GM12878 (cell line): ENCODE data around the gene SLC25A47. TPM values are rescaled to one million over a fixed set of nuclear protein-coding genes. Genes with fewer than 3 reads are reported as not detected.

Source experiments
- ATAC-seq: fragments of 200-7000 bp; cut with Tn5 transposase; 3 replicates; pipeline ENCODE4 v1.9.1; 2020; ENCODE audit warnings: mild to moderate bottlenecking, moderate library complexity
- BruUV-seq: library from RNA; stranded (reverse); fragments of 400-500 nt; replicated peaks from 2 replicates; lab custom pipeline; 2021; lab: Mats Ljungman, UMichigan
- CTCF ChIA-PET: fragments of 300-600 bp; sonication (Branson Sonifier 250); formaldehyde crosslinking; extraction: SDS; loops from one replicate; lab custom pipeline; 2021; ENCODE audit warnings: inconsistent platforms; lab: Yijun Ruan, JAX
- POLR2A ChIA-PET: fragments of 350-600 bp; formaldehyde crosslinking; extraction: SDS; loops from one replicate; lab custom pipeline; 2021; ENCODE audit warnings: inconsistent platforms; lab: Charles Lee
- RAD21 ChIA-PET: fragments of 300-600 bp; sonication (Branson Sonifier 250); formaldehyde crosslinking; loops from one replicate; lab custom pipeline; 2023; ENCODE audit warnings: antibody characterized with exemption; ENCODE audit not compliant: unreplicated experiment; lab: Charles Lee
- SMC1A ChIA-PET: fragments of 300-600 bp; sonication (Branson Sonifier 250); formaldehyde crosslinking; loops from one replicate; lab custom pipeline; 2023; ENCODE audit not compliant: unreplicated experiment, uncharacterized antibody; lab: Charles Lee
- DNase-seq: peaks from one replicate; pipeline ENCODE4 v3.0.0-alpha.2; 2011; ENCODE audit warnings: low read depth, low spot score
- FAIRE-seq: peaks from 3 replicates; lab custom pipeline; 2011; peaks lifted over from hg19 to GRCh38; lab: Jason Lieb, UNC
- H2AFZ ChIP-seq: 2 replicates; pipeline ENCODE4 v1.6.0; 2011; ENCODE audit warnings: low read depth, low read length, control low read depth; ENCODE audit not compliant: control insufficient read depth
- H3K27ac ChIP-seq: 2 replicates; pipeline ENCODE4 v1.5.1; 2011; ENCODE audit warnings: control low read depth; ENCODE audit not compliant: control insufficient read depth, insufficient read depth
- H3K27me3 ChIP-seq, 2 experiments: replicated peaks in 1 of 2; 2 replicates each; pipeline versions ENCODE4 v1.6.0 to v1.6.1; 2011; ENCODE audit warnings: low read length in 1 of 2; ENCODE audit not compliant: control insufficient read depth in 2 of 2, insufficient read depth in 2 of 2
- H3K36me3 ChIP-seq, 2 experiments: 2 replicates each; pipeline ENCODE4 v1.5.1; 2011; ENCODE audit warnings: low read length in 1 of 2; ENCODE audit not compliant: control insufficient read depth in 2 of 2, insufficient read depth in 2 of 2
- H3K4me1 ChIP-seq: 2 replicates; pipeline ENCODE4 v1.6.1; 2011; ENCODE audit warnings: mild to moderate bottlenecking, low read length, moderate library complexity, mixed read lengths; ENCODE audit not compliant: control insufficient read depth, insufficient read depth
- H3K4me2 ChIP-seq: 2 replicates; pipeline ENCODE4 v1.6.0; 2011; ENCODE audit warnings: control low read depth; ENCODE audit not compliant: control insufficient read depth, insufficient read depth
- H3K4me3 ChIP-seq: fragments of 200-600 bp; sonication (generic); 2 replicates; pipeline ENCODE4 v1.5.1; 2016
- H3K79me2 ChIP-seq: 2 replicates; pipeline ENCODE4 v1.6.0; 2011; ENCODE audit warnings: low read length; ENCODE audit not compliant: control insufficient read depth, insufficient read depth
- H3K9ac ChIP-seq: 2 replicates; pipeline ENCODE4 v1.8.0; 2011; ENCODE audit warnings: low read length, control low read depth, mixed read lengths; ENCODE audit not compliant: control insufficient read depth, insufficient read depth
- H3K9me3 ChIP-seq: replicated peaks from 3 replicates; pipeline ENCODE4 v1.5.1; 2011; ENCODE audit warnings: mild to moderate bottlenecking, low read length; ENCODE audit not compliant: control insufficient read depth, insufficient read depth
- H4K20me1 ChIP-seq: 2 replicates; pipeline ENCODE4 v1.6.0; 2011; ENCODE audit not compliant: control insufficient read depth, insufficient read depth
- JUNB ChIP-seq: IDR thresholded peaks from 2 replicates; pipeline ENCODE4 v1.6.1; 2016; ENCODE audit warnings: antibody characterized with exemption, mild to moderate bottlenecking
- RB1 ChIP-seq: fragments of 450-650 bp; formaldehyde crosslinking; IDR thresholded peaks from 2 replicates; pipeline ENCODE4 v1.6.1; 2017; ENCODE audit warnings: mild to moderate bottlenecking, borderline replicate concordance
- WGBS: methylation state at CpG from one replicate; pipeline ENCODE4 v1.1.6; 2016; ENCODE audit warnings: low lambda C conversion rate; ENCODE audit not compliant: insufficient replicate concordance, insufficient coverage; ENCODE audit errors: missing lambda C conversion rate; 5-methylcytosine and 5-hydroxymethylcytosine counted together
- in situ Hi-C: fragments of 300-500 bp; cut with MboI; formaldehyde crosslinking; loops from 9 replicates; pipeline ENCODE4 v1.14.3; 2018; ENCODE audit warnings: mixed read lengths
- intact Hi-C: fragments of 100-400 bp; cut with micrococcal nuclease; formaldehyde crosslinking; loops from one replicate; pipeline ENCODE4 v1.14.2; 2022; ENCODE audit not compliant: unreplicated experiment
- polyA plus RNA-seq, 11 experiments: library from polyadenylated mRNA; depleted of rRNA in 4 of 11; unstranded in 6 of 11; stranded (reverse) in 5 of 11; fragments of >200 nt; fragmentation: Nextera tagmentation in 4 of 11; fragmentation: Illumina TruSeq in 1 of 11; extraction: Ambion mirVana in 4 of 11; extraction: Trizol in 1 of 11; gene quantifications; 1 replicate in 1 of 11; 2 replicates in 10 of 11; pipeline versions ENCODE4 v1.2.1 to v1.2.3, GENCODE V29; 2011 to 2016; ENCODE audit warnings: inconsistent platforms in 2 of 11, missing spikeins in 2 of 11, low read depth in 1 of 11
- total RNA-seq, 4 experiments: library from RNA; depleted of rRNA in 3 of 4; stranded (reverse); fragments of >200 nt in 3 of 4; fragmentation: Illumina TruSeq in 1 of 4; extraction: Trizol in 1 of 4; gene quantifications; 2 replicates each; pipeline versions ENCODE4 v1.2.1 to v1.2.3, GENCODE V29; 2013 to 2021
- TF ChIP-seq, protein P1 (sequence below): IDR thresholded peaks from 2 replicates; pipeline ENCODE4 v1.6.1; 2012; ENCODE audit warnings: mild to moderate bottlenecking, low read depth, low read length
- TF ChIP-seq, protein P2 (sequence below): fragments of 450-650 bp; IDR thresholded peaks from 2 replicates; pipeline ENCODE4 v1.6.1; 2017; ENCODE audit warnings: mild to moderate bottlenecking, moderate library complexity

SLC25A47 gene
- total and polyA plus RNA-seq, 10 of the 15 experiments (the other 5 are each of a cell fraction or from before 2014, with no cell fraction given), result 0.14 TPM; not detected in 9

GRCh38 chr14:100371773-100372172, 48.6 kb downstream of the SLC25A47 start:
- 93% methylated on average over 6 of the region's 6 CpGs for WGBS
- POLR2A ChIA-PET, result interaction anchor here (1.0 to 2.0 kb wide), 3 partner anchors 10 to 34 kb away, joined by 3 to 6 read pairs (median 4); no protein-coding TSS in a partner anchor
- ATAC-seq (no peak), DNase-seq (no peak), FAIRE-seq (no peak)
- Histone ChIP-seq H3K4me2 (no peak overlapping the region; the same call in 1 of the 2 replicates), H3K4me3 (no peak overlapping the region), H3K27ac (no peak overlapping the region), H3K9me3 (no peaks in the 10 kb centered on the region), H3K79me2 (peaks cover 47% of the 10 kb centered on the region), H3K4me1 (peaks cover 21% of the 10 kb centered on the region), H3K36me3 (peaks cover 2 to 23% of the 10 kb centered on the region in 2 experiments), H3K9ac (no peak overlapping the region), H3K27me3 (no peaks in the 10 kb centered on the region), H2AFZ (no peak overlapping the region), H4K20me1 (no peaks in the 10 kb centered on the region)
- TF ChIP-seq, protein P1, sequence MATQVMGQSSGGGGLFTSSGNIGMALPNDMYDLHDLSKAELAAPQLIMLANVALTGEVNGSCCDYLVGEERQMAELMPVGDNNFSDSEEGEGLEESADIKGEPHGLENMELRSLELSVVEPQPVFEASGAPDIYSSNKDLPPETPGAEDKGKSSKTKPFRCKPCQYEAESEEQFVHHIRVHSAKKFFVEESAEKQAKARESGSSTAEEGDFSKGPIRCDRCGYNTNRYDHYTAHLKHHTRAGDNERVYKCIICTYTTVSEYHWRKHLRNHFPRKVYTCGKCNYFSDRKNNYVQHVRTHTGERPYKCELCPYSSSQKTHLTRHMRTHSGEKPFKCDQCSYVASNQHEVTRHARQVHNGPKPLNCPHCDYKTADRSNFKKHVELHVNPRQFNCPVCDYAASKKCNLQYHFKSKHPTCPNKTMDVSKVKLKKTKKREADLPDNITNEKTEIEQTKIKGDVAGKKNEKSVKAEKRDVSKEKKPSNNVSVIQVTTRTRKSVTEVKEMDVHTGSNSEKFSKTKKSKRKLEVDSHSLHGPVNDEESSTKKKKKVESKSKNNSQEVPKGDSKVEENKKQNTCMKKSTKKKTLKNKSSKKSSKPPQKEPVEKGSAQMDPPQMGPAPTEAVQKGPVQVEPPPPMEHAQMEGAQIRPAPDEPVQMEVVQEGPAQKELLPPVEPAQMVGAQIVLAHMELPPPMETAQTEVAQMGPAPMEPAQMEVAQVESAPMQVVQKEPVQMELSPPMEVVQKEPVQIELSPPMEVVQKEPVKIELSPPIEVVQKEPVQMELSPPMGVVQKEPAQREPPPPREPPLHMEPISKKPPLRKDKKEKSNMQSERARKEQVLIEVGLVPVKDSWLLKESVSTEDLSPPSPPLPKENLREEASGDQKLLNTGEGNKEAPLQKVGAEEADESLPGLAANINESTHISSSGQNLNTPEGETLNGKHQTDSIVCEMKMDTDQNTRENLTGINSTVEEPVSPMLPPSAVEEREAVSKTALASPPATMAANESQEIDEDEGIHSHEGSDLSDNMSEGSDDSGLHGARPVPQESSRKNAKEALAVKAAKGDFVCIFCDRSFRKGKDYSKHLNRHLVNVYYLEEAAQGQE, result no peak
- TF ChIP-seq RB1, result no peak
- no peak for TF ChIP-seq JUNB
- TF ChIP-seq, protein P2, sequence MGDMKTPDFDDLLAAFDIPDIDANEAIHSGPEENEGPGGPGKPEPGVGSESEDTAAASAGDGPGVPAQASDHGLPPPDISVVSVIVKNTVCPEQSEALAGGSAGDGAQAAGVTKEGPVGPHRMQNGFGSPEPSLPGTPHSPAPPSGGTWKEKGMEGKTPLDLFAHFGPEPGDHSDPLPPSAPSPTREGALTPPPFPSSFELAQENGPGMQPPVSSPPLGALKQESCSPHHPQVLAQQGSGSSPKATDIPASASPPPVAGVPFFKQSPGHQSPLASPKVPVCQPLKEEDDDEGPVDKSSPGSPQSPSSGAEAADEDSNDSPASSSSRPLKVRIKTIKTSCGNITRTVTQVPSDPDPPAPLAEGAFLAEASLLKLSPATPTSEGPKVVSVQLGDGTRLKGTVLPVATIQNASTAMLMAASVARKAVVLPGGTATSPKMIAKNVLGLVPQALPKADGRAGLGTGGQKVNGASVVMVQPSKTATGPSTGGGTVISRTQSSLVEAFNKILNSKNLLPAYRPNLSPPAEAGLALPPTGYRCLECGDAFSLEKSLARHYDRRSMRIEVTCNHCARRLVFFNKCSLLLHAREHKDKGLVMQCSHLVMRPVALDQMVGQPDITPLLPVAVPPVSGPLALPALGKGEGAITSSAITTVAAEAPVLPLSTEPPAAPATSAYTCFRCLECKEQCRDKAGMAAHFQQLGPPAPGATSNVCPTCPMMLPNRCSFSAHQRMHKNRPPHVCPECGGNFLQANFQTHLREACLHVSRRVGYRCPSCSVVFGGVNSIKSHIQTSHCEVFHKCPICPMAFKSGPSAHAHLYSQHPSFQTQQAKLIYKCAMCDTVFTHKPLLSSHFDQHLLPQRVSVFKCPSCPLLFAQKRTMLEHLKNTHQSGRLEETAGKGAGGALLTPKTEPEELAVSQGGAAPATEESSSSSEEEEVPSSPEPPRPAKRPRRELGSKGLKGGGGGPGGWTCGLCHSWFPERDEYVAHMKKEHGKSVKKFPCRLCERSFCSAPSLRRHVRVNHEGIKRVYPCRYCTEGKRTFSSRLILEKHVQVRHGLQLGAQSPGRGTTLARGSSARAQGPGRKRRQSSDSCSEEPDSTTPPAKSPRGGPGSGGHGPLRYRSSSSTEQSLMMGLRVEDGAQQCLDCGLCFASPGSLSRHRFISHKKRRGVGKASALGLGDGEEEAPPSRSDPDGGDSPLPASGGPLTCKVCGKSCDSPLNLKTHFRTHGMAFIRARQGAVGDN, result no peak
- RAD21 ChIA-PET, result interaction anchor here (1.0 to 1.1 kb wide), 2 partner anchors 10 to 11 kb away, joined by 4 read pairs; no protein-coding TSS in a partner anchor
- SMC1A ChIA-PET, result interaction anchor here (1.1 to 4.1 kb wide), 5 partner anchors 10 to 85 kb away, joined by 3 to 25 read pairs (median 15); no protein-coding TSS in a partner anchor
- intact Hi-C loops, result no loop called here
- in situ Hi-C loops, result loop anchor here (5.0 kb wide), 1 partner anchor 69 kb away; no protein-coding TSS in a partner anchor
- CTCF ChIA-PET, result interaction anchor here (1.6 kb wide), 1 partner anchor 69 kb away, joined by 9 read pairs; no protein-coding TSS in a partner anchor
- BruUV-seq, result no TSS peak
